GM18526 (cell line): ENCODE data around the gene CTSC.

Experiments
- POLR2A ChIP-seq: IDR thresholded peaks from 3 replicates; pipeline ENCODE4 v1.6.1; 2011; ENCODE audit not compliant: insufficient read length; ENCODE audit errors: extremely low read depth

CTSC gene

GRCh38 chr11:88304352-88304751 lies 33.2 kb downstream of the CTSC start:
- TF ChIP-seq POLR2A = no peak

DNA sequence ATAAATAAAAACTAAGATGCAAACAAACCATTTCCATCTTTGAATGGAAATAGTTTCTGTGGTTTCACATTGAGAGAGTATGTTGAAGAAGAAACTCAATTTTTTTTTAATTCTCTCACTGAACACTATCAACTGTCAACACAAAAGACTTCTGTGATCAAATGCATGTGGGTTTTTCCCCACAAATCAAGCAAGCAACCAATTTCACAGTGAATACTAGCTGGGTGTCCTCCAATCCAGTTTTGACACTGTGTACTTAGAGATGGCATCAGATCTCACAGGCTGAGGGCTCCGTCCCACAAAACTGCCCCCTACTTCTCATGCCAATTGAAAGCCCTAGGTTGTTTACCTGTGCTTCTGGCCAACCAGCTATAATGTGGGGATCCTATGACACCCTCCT lies 34.5 kb downstream of the CTSC start:
- TF ChIP-seq POLR2A = no peak

- no peak for TF ChIP-seq POLR2A
Measured at GRCh38 chr11:88301488-88302140, 35.9 kb downstream of the CTSC start.

GRCh38 chr11:88300888-88301487 lies 36.5 kb downstream of the CTSC start:
- peak; percentile 12 for TF ChIP-seq POLR2A

GRCh38 chr11:88297863-88298262 lies 39.7 kb downstream of the CTSC start:
- no peak for TF ChIP-seq POLR2A

- no peak for TF ChIP-seq POLR2A
Measured at GRCh38 chr11:88297421-88297820, 40.1 kb downstream of the CTSC start.

- TF ChIP-seq POLR2A = no peak
Measured at GRCh38 chr11:88295028-88295427, 42.5 kb downstream of the CTSC start.

- TF ChIP-seq POLR2A = no peak
Measured at GRCh38 chr11:88293931-88294330, 43.6 kb downstream of the CTSC start.

- TF ChIP-seq POLR2A = no peak
Measured at GRCh38 chr11:88292171-88292843, 45.2 kb downstream of the CTSC start.

GRCh38 chr11:88288560-88288959 lies 49.0 kb downstream of the CTSC start:
- TF ChIP-seq POLR2A = no peak

GRCh38 chr11:88284336-88285050 lies 53.0 kb downstream of the CTSC start:
- TF ChIP-seq POLR2A = no peak

- TF ChIP-seq POLR2A = no peak
Measured at GRCh38 chr11:88282747-88283515, 54.6 kb downstream of the CTSC start.

DNA sequence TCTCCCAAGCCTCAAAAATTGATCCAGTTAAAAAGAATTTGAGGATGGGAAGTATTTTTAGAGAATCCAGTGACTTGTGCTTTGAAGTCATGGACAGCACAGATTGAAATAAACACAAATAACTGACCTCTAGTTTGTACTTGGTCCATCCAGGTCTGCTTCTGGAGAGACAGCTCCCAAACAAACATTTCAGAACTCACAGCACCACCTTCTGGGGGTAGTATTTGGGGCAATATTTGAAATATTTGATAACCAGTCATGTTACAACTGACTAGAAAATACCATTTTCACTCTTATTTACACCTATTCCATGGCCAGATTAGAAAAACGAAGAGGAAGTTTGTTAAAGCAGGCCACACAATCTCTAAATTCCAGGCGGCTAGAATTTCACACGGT lies 56.2 kb downstream of the CTSC start:
- no peak for TF ChIP-seq POLR2A

DNA sequence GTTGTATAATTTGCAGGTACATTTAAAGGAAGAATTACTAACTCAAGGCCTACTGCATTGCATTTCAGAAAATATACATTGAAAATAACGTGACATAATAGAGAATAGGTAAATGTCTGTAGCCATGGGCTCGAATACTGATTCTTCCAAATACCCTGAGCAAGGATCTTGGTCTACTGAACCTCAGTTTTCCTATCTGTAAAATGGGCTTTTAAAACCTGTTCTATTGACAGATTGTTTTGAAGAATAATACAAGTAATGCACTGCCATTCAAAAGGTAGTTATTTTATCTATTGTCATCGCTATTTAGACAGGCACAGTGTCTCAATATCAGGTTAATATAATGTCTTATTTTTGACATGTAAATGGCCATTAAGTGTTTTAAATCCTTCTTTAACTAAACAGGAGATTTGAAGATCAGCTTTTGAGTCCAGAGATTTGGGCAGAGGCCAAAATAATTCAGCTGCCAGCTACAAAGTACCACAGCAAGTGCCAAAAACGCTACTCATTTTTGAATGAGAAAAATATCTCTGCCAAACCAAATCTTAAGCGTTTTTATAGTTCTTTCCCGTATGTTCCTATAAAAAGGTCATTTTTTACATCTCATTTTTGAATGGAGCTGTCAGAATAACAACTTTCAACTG lies 56.7 kb downstream of the CTSC start:
- TF ChIP-seq POLR2A = no peak
